HepG2 (cell line): ENCODE measurements around the gene IQCK. TPM values are rescaled to one million over a fixed set of nuclear protein-coding genes. Genes with fewer than 3 reads are reported as not detected.
A peak's percentile ranks its signal among the peaks of the same experiment; 100 is the strongest.

Source experiments
- ARID3A ChIP-seq: IDR thresholded peaks from 2 replicates; pipeline ENCODE4 v1.6.1; 2012; ENCODE audit warnings: low read depth, low read length, improper control_type of control experiment
- ATF7-NPFF ChIP-seq: sonication (generic); formaldehyde crosslinking; IDR thresholded peaks from 2 replicates; pipeline ENCODE4 v1.8.1; 2023; ENCODE audit warnings: mild to moderate bottlenecking, low read depth, missing genetic modification reagents, moderate library complexity
- FOXA1 ChIP-seq, 2 experiments: fragments of 450-650 bp in 1 of 2; sonication (generic) in 1 of 2; formaldehyde crosslinking in 1 of 2; IDR thresholded peaks; 2 replicates each; pipeline versions ENCODE4 v1.4.0 to v1.6.1; 2016 to 2020; ENCODE audit warnings: missing genetic modification reagents in 1 of 2
- LCORL ChIP-seq, 2 experiments: fragments of 450-650 bp in 1 of 2; sonication (generic) in 1 of 2; formaldehyde crosslinking in 1 of 2; IDR thresholded peaks; 2 replicates each; pipeline versions ENCODE4 v1.5.0 to v1.6.1; 2017 to 2020; ENCODE audit warnings: antibody characterized with exemption in 1 of 2, missing genetic modification reagents in 1 of 2
- NR3C1 ChIP-seq: sonication (generic); formaldehyde crosslinking; IDR thresholded peaks from 2 replicates; pipeline ENCODE4 v1.4.0; 2020; ENCODE audit warnings: missing genetic modification reagents
- PCBP1 ChIP-seq: fragments of 200-400 bp; formaldehyde crosslinking; IDR thresholded peaks from 2 replicates; pipeline ENCODE4 v1.6.1; 2017; ENCODE audit warnings: mild to moderate bottlenecking, low read depth, low read length, borderline replicate concordance
- RFX5 ChIP-seq: IDR thresholded peaks from 2 replicates; pipeline ENCODE4 v1.6.1; 2011; ENCODE audit warnings: low read depth, low read length, improper control_type of control experiment
- SP1 ChIP-seq, 2 experiments: fragments of 450-650 bp in 1 of 2; sonication (generic) in 1 of 2; formaldehyde crosslinking in 1 of 2; IDR thresholded peaks; 2 replicates each; pipeline versions ENCODE4 v1.4.0 to v1.6.1; 2016 to 2020; ENCODE audit warnings: missing genetic modification reagents in 1 of 2
- TRIM24 ChIP-seq: sonication (generic); formaldehyde crosslinking; IDR thresholded peaks from 2 replicates; pipeline ENCODE4 v1.8.0; 2022; ENCODE audit warnings: mild to moderate bottlenecking, missing genetic modification reagents
- USF2 ChIP-seq, 2 experiments: sonication (generic) in 1 of 2; formaldehyde crosslinking in 1 of 2; IDR thresholded peaks; 2 replicates each; pipeline versions ENCODE4 v1.5.1 to v1.6.1; 2011 to 2020; ENCODE audit warnings: borderline replicate concordance in 1 of 2, low read depth in 1 of 2, low read length in 1 of 2, mild to moderate bottlenecking in 1 of 2, missing genetic modification reagents in 1 of 2, moderate library complexity in 1 of 2
- YEATS2 ChIP-seq: sonication (generic); formaldehyde crosslinking; IDR thresholded peaks from 2 replicates; pipeline ENCODE4 v1.4.0; 2020; ENCODE audit warnings: missing genetic modification reagents, borderline replicate concordance
- ZBTB2 ChIP-seq: sonication (generic); formaldehyde crosslinking; IDR thresholded peaks from 2 replicates; pipeline ENCODE4 v1.8.0; 2022; ENCODE audit warnings: low read depth, missing genetic modification reagents
- ZFP62 ChIP-seq: sonication (generic); formaldehyde crosslinking; IDR thresholded peaks from 2 replicates; pipeline ENCODE4 v1.4.0; 2020; ENCODE audit warnings: missing genetic modification reagents
- ZIK1 ChIP-seq: sonication (generic); formaldehyde crosslinking; IDR thresholded peaks from 2 replicates; pipeline ENCODE4 v1.5.0; 2020; ENCODE audit warnings: mild to moderate bottlenecking, low read depth, missing genetic modification reagents, borderline replicate concordance
- ZNF292 ChIP-seq: sonication (generic); formaldehyde crosslinking; IDR thresholded peaks from 2 replicates; pipeline ENCODE4 v1.8.1; 2022; ENCODE audit warnings: mild to moderate bottlenecking, low read depth, missing genetic modification reagents, borderline replicate concordance
- ZNF484 ChIP-seq: sonication (generic); formaldehyde crosslinking; IDR thresholded peaks from 2 replicates; pipeline ENCODE4 v1.5.1; 2020; ENCODE audit warnings: mild to moderate bottlenecking, low read depth, missing genetic modification reagents, borderline replicate concordance
- ZNF672 ChIP-seq: sonication (generic); formaldehyde crosslinking; IDR thresholded peaks from 2 replicates; pipeline ENCODE4 v1.8.1; 2022; ENCODE audit warnings: missing genetic modification reagents
- ZNF674 ChIP-seq: sonication (generic); formaldehyde crosslinking; IDR thresholded peaks from 2 replicates; pipeline ENCODE4 v1.5.0; 2020; ENCODE audit warnings: low read depth, mild to moderate bottlenecking, missing genetic modification reagents
- ZNF709 ChIP-seq: sonication (generic); formaldehyde crosslinking; IDR thresholded peaks from 2 replicates; pipeline ENCODE4 v1.5.0; 2020; ENCODE audit warnings: mild to moderate bottlenecking, missing genetic modification reagents
- ZNF776 ChIP-seq: sonication (generic); formaldehyde crosslinking; IDR thresholded peaks from 2 replicates; pipeline ENCODE4 v1.4.0; 2020; ENCODE audit warnings: mild to moderate bottlenecking, missing genetic modification reagents
- ZUFSP ChIP-seq: sonication (generic); formaldehyde crosslinking; IDR thresholded peaks from 2 replicates; pipeline ENCODE4 v1.9.0; 2021; ENCODE audit warnings: missing genetic modification reagents, mild to moderate bottlenecking, borderline replicate concordance
- polyA plus RNA-seq, 8 experiments: library from polyadenylated mRNA; depleted of rRNA in 3 of 8; stranded (reverse) in 7 of 8; unstranded in 1 of 8; fragments of >200 nt; fragmentation: Illumina TruSeq in 4 of 8; extraction: Trizol in 4 of 8; gene quantifications; 2 replicates each; pipeline versions ENCODE4 v1.2.1 to v1.2.3, GENCODE V29; 2011 to 2016; ENCODE audit warnings: low read depth in 4 of 8, missing spikeins in 1 of 8, mixed read lengths in 1 of 8; ENCODE audit not compliant: insufficient read depth in 1 of 8
- total RNA-seq, 5 experiments: library from RNA; depleted of rRNA; stranded (reverse); fragments of >200 nt; fragmentation: Illumina TruSeq; extraction: Trizol; gene quantifications; 2 replicates each; pipeline ENCODE4 v1.2.3, GENCODE V29; 2016; ENCODE audit warnings: low read depth in 1 of 5

The IQCK gene
- total and polyA plus RNA-seq, 2 of the 13 experiments (the other 11 are each of a cell fraction or from before 2014, with no cell fraction given) = 5.1 to 7.3 TPM

- 0 out of 2 replicates have a peak, but pooled peaks have one; percentile 35 for TF ChIP-seq ZIK1 (CRISPR knock-in tag)
- no peak for TF ChIP-seq ZFP62 (CRISPR knock-in tag)
- TF ChIP-seq LCORL (IDR thresholded peaks at IDR 0.05) = no peak
- TF ChIP-seq LCORL (CRISPR knock-in tag; IDR thresholded peaks at IDR 0.05) = peak; percentile 64; the same call in 1 of the 2 replicates
- TF ChIP-seq ZNF292 (CRISPR knock-in tag) = no peak
- no peak for TF ChIP-seq ZNF776 (CRISPR knock-in tag)
- no peak for TF ChIP-seq USF2 (IDR thresholded peaks at IDR 0.05; ENCODE audit: low read depth, low read length)
- TF ChIP-seq USF2 (CRISPR knock-in tag; IDR thresholded peaks at IDR 0.05; ENCODE audit: borderline replicate concordance) = no peak
- 0 out of 2 replicates have a peak, but pooled peaks have one; percentile 25 for TF ChIP-seq YEATS2 (CRISPR knock-in tag)
- no peak for TF ChIP-seq RFX5
- TF ChIP-seq ZNF674 (CRISPR knock-in tag) = no peak
- TF ChIP-seq ZUFSP (CRISPR knock-in tag) = no peak
- TF ChIP-seq SP1 (IDR thresholded peaks at IDR 0.05) = no peak
- no peak for TF ChIP-seq SP1 (CRISPR knock-in tag; IDR thresholded peaks at IDR 0.05)
- TF ChIP-seq ZNF672 (CRISPR knock-in tag) = no peak
- TF ChIP-seq ATF7-NPFF (CRISPR knock-in tag) = no peak
- TF ChIP-seq FOXA1 (IDR thresholded peaks at IDR 0.05) = no peak
- TF ChIP-seq FOXA1 (CRISPR knock-in tag; IDR thresholded peaks at IDR 0.05) = no peak
- TF ChIP-seq ZNF709 = no peak
- TF ChIP-seq PCBP1 = no peak
- TF ChIP-seq NR3C1 = no peak
- no peak for TF ChIP-seq TRIM24 (CRISPR knock-in tag)
- TF ChIP-seq ZBTB2 (CRISPR knock-in tag) = no peak
- peak; percentile 55; the same call in 1 of the 2 replicates for TF ChIP-seq ARID3A
- no peak for TF ChIP-seq ZNF484 (CRISPR knock-in tag)
Measured at GRCh38 chr16:19907161-19907992, 189.3 kb downstream of the IQCK start (continued).
